Esophagus squamous epithelium (tissue), 5 donors: ENCODE measurements around the gene MMP26. TPM values are rescaled to one million over a fixed set of nuclear protein-coding genes. Genes with fewer than 3 reads are reported as not detected.

Experiments used
- DNase-seq: peaks from one replicate; lab custom pipeline; 2025; lab: John Stamatoyannopoulos, UW
- H3K27ac ChIP-seq, 4 donors: fragments of 200-600 bp; sonication (generic); one replicate each; pipeline ENCODE4 v1.5.1; 2016 to 2019; ENCODE audit warnings: mild to moderate bottlenecking in 1 of 4
- H3K27me3 ChIP-seq, 4 donors: fragments of 200-600 bp; sonication (generic); 1 replicate in 3 of 4; 2 replicates in 1 of 4; pipeline versions ENCODE4 v1.5.1 to v1.6.0; 2017 to 2021; ENCODE audit warnings: antibody characterized with exemption in 1 of 4
- H3K36me3 ChIP-seq, 3 donors: fragments of 200-600 bp; sonication (generic); one replicate each; pipeline ENCODE4 v1.5.1; 2016 to 2019
- H3K4me1 ChIP-seq, 3 donors: fragments of 200-600 bp; sonication (generic); one replicate each; pipeline ENCODE4 v1.5.1; 2017 to 2019
- H3K4me3 ChIP-seq, 4 donors: fragments of 200-600 bp; sonication (generic); 1 replicate in 3 of 4; 2 replicates in 1 of 4; pipeline ENCODE4 v1.5.1; 2016 to 2019; ENCODE audit warnings: mild to moderate bottlenecking in 2 of 4, moderate library complexity in 1 of 4
- H3K9me3 ChIP-seq, 3 donors: fragments of 200-600 bp; sonication (generic); one replicate each; pipeline ENCODE4 v1.5.1; 2016 to 2019
- POLR2A ChIP-seq, 4 donors: fragments of 450-650 bp; IDR thresholded peaks; one replicate each; pipeline ENCODE4 v1.6.1; 2017; ENCODE audit warnings: antibody characterized with exemption in 4 of 4, mild to moderate bottlenecking in 4 of 4, moderate library complexity in 3 of 4
- WGBS, 2 donors: methylation state at CpG; one replicate each; pipeline ENCODE4 v1.1.5; 2018; 5-methylcytosine and 5-hydroxymethylcytosine counted together
- intact Hi-C: fragments of 100-400 bp; cut with DNase I; formaldehyde crosslinking; loops from one replicate; pipeline ENCODE4 v1.15.0; 2022
- total RNA-seq, 4 donors: library from RNA; depleted of rRNA; stranded (reverse); fragments of >200 nt; gene quantifications; one replicate each; pipeline ENCODE4 v1.1.0, GENCODE V29; 2016
- TF ChIP-seq, protein P1 (sequence below), 6 experiments: fragments of 450-650 bp in 4 of 6; fragments of 200-600 bp in 2 of 6; sonication (generic) in 2 of 6; IDR thresholded peaks; one replicate each; pipeline ENCODE4 v1.5.1; 2016 to 2019; ENCODE audit warnings: antibody characterized with exemption in 6 of 6, mild to moderate bottlenecking in 4 of 6, moderate library complexity in 4 of 6
- donor health status: DM: yes; HTN: yes; CAD: no.

MMP26 gene
- total RNA-seq, 4 donors from 2014 or later = not detected

DNA sequence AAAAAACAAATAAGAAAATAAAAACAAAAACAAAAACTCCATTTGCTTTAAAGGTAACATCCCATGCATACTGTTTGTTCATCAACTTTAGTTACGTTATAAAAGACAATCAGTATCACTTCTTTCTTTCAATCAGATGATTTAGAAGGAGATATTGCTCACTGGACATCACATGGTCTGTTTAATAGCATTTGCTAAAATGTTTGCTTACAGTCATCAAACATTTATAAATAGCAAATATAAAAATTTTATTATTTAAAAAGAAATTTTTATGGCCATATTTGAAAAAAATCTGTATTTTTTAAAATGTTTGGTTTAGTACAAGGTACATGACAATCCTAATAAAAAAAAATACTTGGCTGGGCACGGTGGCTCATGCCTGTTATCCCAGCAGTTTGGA, 22.6 kb downstream of the MMP26 start:
- Histone ChIP-seq H3K27ac (no peak overlapping the region), H3K27me3 (no peaks in the 10 kb centered on the region), H3K9me3 (no peaks in the 10 kb centered on the region), H3K4me1 (no peaks in the 10 kb centered on the region), H3K4me3 (no peak overlapping the region), H3K36me3 (no peaks in the 10 kb centered on the region)
- intact Hi-C loops = no loop called here
- DNase-seq = no peak
- WGBS, 2 donors = 76 to 81% methylated on average over 2 of the region's 2 CpGs
- TF ChIP-seq, protein P1, sequence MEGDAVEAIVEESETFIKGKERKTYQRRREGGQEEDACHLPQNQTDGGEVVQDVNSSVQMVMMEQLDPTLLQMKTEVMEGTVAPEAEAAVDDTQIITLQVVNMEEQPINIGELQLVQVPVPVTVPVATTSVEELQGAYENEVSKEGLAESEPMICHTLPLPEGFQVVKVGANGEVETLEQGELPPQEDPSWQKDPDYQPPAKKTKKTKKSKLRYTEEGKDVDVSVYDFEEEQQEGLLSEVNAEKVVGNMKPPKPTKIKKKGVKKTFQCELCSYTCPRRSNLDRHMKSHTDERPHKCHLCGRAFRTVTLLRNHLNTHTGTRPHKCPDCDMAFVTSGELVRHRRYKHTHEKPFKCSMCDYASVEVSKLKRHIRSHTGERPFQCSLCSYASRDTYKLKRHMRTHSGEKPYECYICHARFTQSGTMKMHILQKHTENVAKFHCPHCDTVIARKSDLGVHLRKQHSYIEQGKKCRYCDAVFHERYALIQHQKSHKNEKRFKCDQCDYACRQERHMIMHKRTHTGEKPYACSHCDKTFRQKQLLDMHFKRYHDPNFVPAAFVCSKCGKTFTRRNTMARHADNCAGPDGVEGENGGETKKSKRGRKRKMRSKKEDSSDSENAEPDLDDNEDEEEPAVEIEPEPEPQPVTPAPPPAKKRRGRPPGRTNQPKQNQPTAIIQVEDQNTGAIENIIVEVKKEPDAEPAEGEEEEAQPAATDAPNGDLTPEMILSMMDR (IDR thresholded peaks at IDR 0.05) = no peak
- TF ChIP-seq POLR2A (IDR thresholded peaks at IDR 0.05) = no peak

DNA sequence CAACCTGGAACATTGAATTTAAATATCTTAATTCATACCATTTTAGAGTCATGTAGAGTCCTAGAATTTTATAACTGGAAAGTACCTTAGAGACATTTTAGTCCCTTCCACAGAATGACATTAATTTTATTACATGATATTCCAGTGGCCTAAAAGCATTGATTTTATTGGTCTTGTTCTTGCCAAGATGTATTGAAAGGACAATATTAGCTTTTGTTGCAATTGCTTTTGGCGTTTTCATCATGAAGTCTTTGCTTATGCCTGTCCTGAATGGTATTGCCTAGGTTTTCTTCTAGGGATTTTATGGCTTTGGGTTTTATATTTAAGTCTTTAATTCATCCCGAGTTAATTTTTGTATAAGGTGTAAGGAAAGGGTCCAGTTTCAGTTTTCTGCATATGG, 36.2 kb downstream of the MMP26 start:
- Histone ChIP-seq H3K4me1 (no peaks in the 10 kb centered on the region), H3K4me3 (no peak overlapping the region), H3K36me3 (no peaks in the 10 kb centered on the region), H3K27me3 (no peaks in the 10 kb centered on the region), H3K27ac (no peak overlapping the region), H3K9me3 (no peaks in the 10 kb centered on the region)
- DNase-seq = no peak
- TF ChIP-seq, protein P1 (IDR thresholded peaks at IDR 0.05) = no peak
- TF ChIP-seq POLR2A (IDR thresholded peaks at IDR 0.05) = no peak
- WGBS, 2 donors = 80% methylated on average over 2 of the region's 2 CpGs
- intact Hi-C loops = no loop called here

DNA sequence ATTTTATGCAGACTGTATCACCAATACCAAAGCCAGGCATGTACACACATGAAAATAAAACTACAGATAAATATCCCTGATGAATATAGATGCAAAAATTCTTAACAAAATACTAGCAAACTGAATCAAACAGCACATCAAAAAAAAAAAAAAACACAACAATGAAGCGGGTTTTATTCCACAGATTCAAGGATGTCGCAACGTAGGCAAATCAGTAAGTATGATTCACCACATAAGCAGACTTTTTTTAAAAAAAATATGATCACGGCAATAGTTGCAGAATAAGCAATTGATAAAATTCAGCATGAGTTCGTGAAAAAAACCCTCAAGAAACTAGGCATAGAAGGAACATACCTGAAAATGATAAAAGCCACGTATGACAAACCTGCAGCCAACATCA, 43.9 kb downstream of the MMP26 start:
- intact Hi-C loops = no loop called here
- Histone ChIP-seq H3K9me3 (no peaks in the 10 kb centered on the region), H3K36me3 (no peaks in the 10 kb centered on the region), H3K4me3 (no peak overlapping the region), H3K27me3 (no peaks in the 10 kb centered on the region), H3K27ac (no peak overlapping the region), H3K4me1 (no peaks in the 10 kb centered on the region)
- no peak for DNase-seq
- TF ChIP-seq POLR2A (IDR thresholded peaks at IDR 0.05) = no peak
- TF ChIP-seq, protein P1 (IDR thresholded peaks at IDR 0.05) = no peak
- 50 to 52% methylated on average over 6 of the region's 6 CpGs for WGBS, 2 donors

DNA sequence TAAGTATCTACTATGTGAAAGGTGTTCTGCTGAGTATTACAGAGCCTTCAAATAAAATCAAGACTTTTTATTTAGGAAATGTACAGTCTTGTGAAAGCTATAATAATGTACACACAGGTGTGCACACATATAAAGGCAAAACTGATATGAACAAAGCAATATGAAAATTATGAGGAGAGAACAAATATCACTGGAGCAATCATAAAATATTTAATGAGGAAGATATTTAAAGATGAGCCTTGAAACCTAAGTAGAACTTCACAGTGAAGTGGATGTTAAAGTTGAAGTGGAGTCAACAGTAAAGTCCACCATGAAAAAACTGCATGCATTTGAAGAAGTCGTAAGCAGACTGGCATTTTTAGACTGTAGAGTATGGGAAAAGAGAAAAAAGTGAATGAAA, 46.6 kb downstream of the MMP26 start:
- Histone ChIP-seq H3K27ac (no peak overlapping the region), H3K4me3 (no peak overlapping the region), H3K27me3 (no peaks in the 10 kb centered on the region), H3K9me3 (no peaks in the 10 kb centered on the region), H3K36me3 (no peaks in the 10 kb centered on the region), H3K4me1 (no peaks in the 10 kb centered on the region)
- no peak for DNase-seq
- TF ChIP-seq POLR2A (IDR thresholded peaks at IDR 0.05) = no peak
- TF ChIP-seq, protein P1 (IDR thresholded peaks at IDR 0.05) = no peak
- 73 to 76% methylated on average over 1 of the region's 1 CpG for WGBS, 2 donors
- intact Hi-C loops = no loop called here

Other genes starting within 250 kb of the MMP26 start
- gene OR52K1, start 222.1 kb upstream of the MMP26 start, total RNA-seq = not detected
- gene OR52M1, start 159.6 kb upstream of the MMP26 start, total RNA-seq = not detected
- not detected for gene OR52I2, start 123.0 kb upstream of the MMP26 start, total RNA-seq
- not detected for gene OR52I1, start 110.7 kb upstream of the MMP26 start, total RNA-seq
- 10 to 100 TPM in 2 of 4 donors, 1 to 10 TPM in 2; 6.2 to 12.1 (median 10.0) TPM for gene TRIM68, start 96.6 kb upstream of the MMP26 start, total RNA-seq
- gene OR51D1, start 67.3 kb upstream of the MMP26 start, total RNA-seq = not detected
- gene OR51E1, start 60.8 kb upstream of the MMP26 start, total RNA-seq = under 1 TPM in 1 of 4 donors, not detected in 3; 0.12 TPM
- gene OR51E2, start 6.9 kb upstream of the MMP26 start, total RNA-seq = under 1 TPM in 1 of 4 donors, not detected in 3; 0.21 TPM
- not detected for gene OR51F1, start 65.2 kb downstream of the MMP26 start, total RNA-seq
- not detected for gene OR52R1, start 99.6 kb downstream of the MMP26 start, total RNA-seq
- not detected for gene OR51F2, start 116.5 kb downstream of the MMP26 start, total RNA-seq
- not detected for gene OR51S1, start 144.4 kb downstream of the MMP26 start, total RNA-seq
- not detected for gene OR51T1, start 177.1 kb downstream of the MMP26 start, total RNA-seq
- not detected for gene OR51A7, start 199.0 kb downstream of the MMP26 start, total RNA-seq
- gene OR51G2, start 214.6 kb downstream of the MMP26 start, total RNA-seq = not detected
- not detected for gene OR51G1, start 219.6 kb downstream of the MMP26 start, total RNA-seq
- not detected for gene OR51A4, start 242.8 kb downstream of the MMP26 start, total RNA-seq